Measurements from ENCODE around the gene KCNK7.

The KCNK7 gene

GRCh38 chr11:65620666-65621065 lies 25.1 kb upstream of the KCNK7 start:
- Histone ChIP-seq H4K12ac (ENCODE audit: low read depth, low read length) (no peak overlapping the region), H2AFZ (ENCODE audit: insufficient read depth, low read length, poor library complexity) (no peak overlapping the region), H3K9me3 (ENCODE audit: insufficient read depth, low read depth, low read length) (no peaks in the 10 kb centered on the region), H3K27ac (ENCODE audit: low read depth, low read length) (no peak overlapping the region), H3K27me3 (ENCODE audit: insufficient read depth, low read length) (no peaks in the 10 kb centered on the region), H3K9ac (ENCODE audit: low read length) (no peak overlapping the region), H3K14ac (ENCODE audit: low read length) (no peak overlapping the region), H2BK12ac (ENCODE audit: low read length) (no peak overlapping the region), H3K4me2 (ENCODE audit: low read length) (no peak overlapping the region), H2BK5ac (ENCODE audit: low read depth, low read length, poor library complexity) (no peak overlapping the region), H3K18ac (ENCODE audit: low read length) (no peak overlapping the region), H3K4me1 (ENCODE audit: control insufficient read depth in 1 of 2, insufficient read depth in 2 of 2, low read length in 2 of 2) (peaks cover 6 to 9% of the 10 kb centered on the region in 2 experiments), H3K4me3 (ENCODE audit: low read depth, low read length) (no peak overlapping the region), H3K23ac (ENCODE audit: low read length) (no peak overlapping the region), H3K79me1 (ENCODE audit: low read length) (peaks cover 5% of the 10 kb centered on the region), H3K4ac (ENCODE audit: low read depth, low read length) (no peak overlapping the region), H4K91ac (ENCODE audit: low read depth, low read length) (no peak overlapping the region), H2BK120ac (ENCODE audit: insufficient read depth, low read length, poor library complexity) (no peak overlapping the region), H3K36me3 (ENCODE audit: control insufficient read depth in 1 of 2, insufficient read depth in 2 of 2, low read length in 2 of 2) (peaks cover 81 to 82% of the 10 kb centered on the region in 2 experiments), H2AK5ac (ENCODE audit: low read length) (no peak overlapping the region), H4K8ac (ENCODE audit: low read depth, low read length) (no peak overlapping the region), H3K79me2 (ENCODE audit: control insufficient read depth, insufficient read depth, low read length, poor library complexity) (peaks cover 12% of the 10 kb centered on the region)
- DNase-seq: no peak
- WGBS (ENCODE audit: extremely low coverage, insufficient coverage, insufficient read length): no CpG with 5 or more reads among the region's 19 CpGs

GRCh38 chr11:65619281-65619928 lies 23.8 kb upstream of the KCNK7 start:
- H3K27ac ChIP-seq (ENCODE audit: low read depth, low read length): no peak overlapping the region
- no peak overlapping the region for H3K18ac ChIP-seq (ENCODE audit: low read length)
- peaks cover 13% of the 10 kb centered on the region for H3K79me2 ChIP-seq (ENCODE audit: control insufficient read depth, insufficient read depth, low read length, poor library complexity)
- no peak overlapping the region for H3K9ac ChIP-seq (ENCODE audit: low read length)
- H3K4me1 ChIP-seq (ENCODE audit: control insufficient read depth in 1 of 2, insufficient read depth in 2 of 2, low read length in 2 of 2): peaks cover 6 to 9% of the 10 kb centered on the region in 2 experiments
- no peak overlapping the region for H3K4me2 ChIP-seq (ENCODE audit: low read length)
- no peak overlapping the region for H2BK120ac ChIP-seq (ENCODE audit: insufficient read depth, low read length, poor library complexity)
- H2BK12ac ChIP-seq (ENCODE audit: low read length): no peak overlapping the region
- H3K4ac ChIP-seq (ENCODE audit: low read depth, low read length): no peak overlapping the region
- no peak overlapping the region for H3K23ac ChIP-seq (ENCODE audit: low read length)
- H2AFZ ChIP-seq (ENCODE audit: insufficient read depth, low read length, poor library complexity): no peak overlapping the region
- no peak overlapping the region for H2BK5ac ChIP-seq (ENCODE audit: low read depth, low read length, poor library complexity)
- no peak overlapping the region for H4K12ac ChIP-seq (ENCODE audit: low read depth, low read length)
- no peaks in the 10 kb centered on the region for H3K27me3 ChIP-seq (ENCODE audit: insufficient read depth, low read length)
- H4K8ac ChIP-seq (ENCODE audit: low read depth, low read length): no peak overlapping the region
- peak overlapping the region; percentile 16 for H3K4me3 ChIP-seq (ENCODE audit: low read depth, low read length)
- peaks cover 70% of the 10 kb centered on the region in 2 experiments for H3K36me3 ChIP-seq (ENCODE audit: control insufficient read depth in 1 of 2, insufficient read depth in 2 of 2, low read length in 2 of 2)
- DNase-seq: no peak
- no peak overlapping the region for H4K91ac ChIP-seq (ENCODE audit: low read depth, low read length)
- no peak overlapping the region for H2AK5ac ChIP-seq (ENCODE audit: low read length)
- H3K14ac ChIP-seq (ENCODE audit: low read length): no peak overlapping the region
- no CpG with 5 or more reads among the region's 29 CpGs for WGBS (ENCODE audit: extremely low coverage, insufficient coverage, insufficient read length)
- no peaks in the 10 kb centered on the region for H3K9me3 ChIP-seq (ENCODE audit: insufficient read depth, low read depth, low read length)
- H3K79me1 ChIP-seq (ENCODE audit: low read length): peaks cover 9% of the 10 kb centered on the region

- no peak overlapping the region for H3K4ac ChIP-seq (ENCODE audit: low read depth, low read length)
- H4K91ac ChIP-seq (ENCODE audit: low read depth, low read length): no peak overlapping the region
- no peak overlapping the region for H3K4me2 ChIP-seq (ENCODE audit: low read length)
- no peak overlapping the region for H4K8ac ChIP-seq (ENCODE audit: low read depth, low read length)
- no peak overlapping the region for H4K12ac ChIP-seq (ENCODE audit: low read depth, low read length)
- H2BK5ac ChIP-seq (ENCODE audit: low read depth, low read length, poor library complexity): no peak overlapping the region
- H2BK12ac ChIP-seq (ENCODE audit: low read length): no peak overlapping the region
- H3K36me3 ChIP-seq (ENCODE audit: control insufficient read depth in 1 of 2, insufficient read depth in 2 of 2, low read length in 2 of 2): peaks cover 63 to 64% of the 10 kb centered on the region in 2 experiments
- H3K9me3 ChIP-seq (ENCODE audit: insufficient read depth, low read depth, low read length): no peaks in the 10 kb centered on the region
- no peak overlapping the region for H2AK5ac ChIP-seq (ENCODE audit: low read length)
- H3K18ac ChIP-seq (ENCODE audit: low read length): no peak overlapping the region
- H3K23ac ChIP-seq (ENCODE audit: low read length): no peak overlapping the region
- no peak overlapping the region for H3K4me3 ChIP-seq (ENCODE audit: low read depth, low read length)
- no CpG with 5 or more reads among the region's 14 CpGs for WGBS (ENCODE audit: extremely low coverage, insufficient coverage, insufficient read length)
- H3K27me3 ChIP-seq (ENCODE audit: insufficient read depth, low read length): no peaks in the 10 kb centered on the region
- H3K9ac ChIP-seq (ENCODE audit: low read length): no peak overlapping the region
- peaks cover 6 to 9% of the 10 kb centered on the region in 2 experiments for H3K4me1 ChIP-seq (ENCODE audit: control insufficient read depth in 1 of 2, insufficient read depth in 2 of 2, low read length in 2 of 2)
- peaks cover 14% of the 10 kb centered on the region for H3K79me1 ChIP-seq (ENCODE audit: low read length)
- H3K27ac ChIP-seq (ENCODE audit: low read depth, low read length): no peak overlapping the region
- H2AFZ ChIP-seq (ENCODE audit: insufficient read depth, low read length, poor library complexity): no peak overlapping the region
- peaks cover 17% of the 10 kb centered on the region for H3K79me2 ChIP-seq (ENCODE audit: control insufficient read depth, insufficient read depth, low read length, poor library complexity)
- no peak for DNase-seq
- no peak overlapping the region for H2BK120ac ChIP-seq (ENCODE audit: insufficient read depth, low read length, poor library complexity)
- H3K14ac ChIP-seq (ENCODE audit: low read length): no peak overlapping the region
These were observed 23.2 kb upstream of the KCNK7 start for GRCh38 chr11:65618763-65619162.

- no peak overlapping the region for H2BK12ac ChIP-seq (ENCODE audit: low read length)
- H3K18ac ChIP-seq (ENCODE audit: low read length): peak overlapping the region; percentile 56
- no peaks in the 10 kb centered on the region for H3K27me3 ChIP-seq (ENCODE audit: insufficient read depth, low read length)
- H2AFZ ChIP-seq (ENCODE audit: insufficient read depth, low read length, poor library complexity): no peak overlapping the region
- H3K14ac ChIP-seq (ENCODE audit: low read length): no peak overlapping the region
- no peak overlapping the region for H2BK5ac ChIP-seq (ENCODE audit: low read depth, low read length, poor library complexity)
- no peak overlapping the region for H3K4ac ChIP-seq (ENCODE audit: low read depth, low read length)
- H3K27ac ChIP-seq (ENCODE audit: low read depth, low read length): no peak overlapping the region
- H3K23ac ChIP-seq (ENCODE audit: low read length): no peak overlapping the region
- no peak overlapping the region for H4K12ac ChIP-seq (ENCODE audit: low read depth, low read length)
- H2BK120ac ChIP-seq (ENCODE audit: insufficient read depth, low read length, poor library complexity): no peak overlapping the region
- peaks cover 21% of the 10 kb centered on the region for H3K79me2 ChIP-seq (ENCODE audit: control insufficient read depth, insufficient read depth, low read length, poor library complexity)
- H3K79me1 ChIP-seq (ENCODE audit: low read length): peaks cover 16% of the 10 kb centered on the region
- no peak overlapping the region for H4K91ac ChIP-seq (ENCODE audit: low read depth, low read length)
- H2AK5ac ChIP-seq (ENCODE audit: low read length): no peak overlapping the region
- H3K9me3 ChIP-seq (ENCODE audit: insufficient read depth, low read depth, low read length): no peaks in the 10 kb centered on the region
- peaks cover 8 to 12% of the 10 kb centered on the region in 2 experiments for H3K4me1 ChIP-seq (ENCODE audit: control insufficient read depth in 1 of 2, insufficient read depth in 2 of 2, low read length in 2 of 2)
- H3K4me3 ChIP-seq (ENCODE audit: low read depth, low read length): no peak overlapping the region
- DNase-seq: no peak
- no CpG with 5 or more reads among the region's 33 CpGs for WGBS (ENCODE audit: extremely low coverage, insufficient coverage, insufficient read length)
- H3K36me3 ChIP-seq (ENCODE audit: control insufficient read depth in 1 of 2, insufficient read depth in 2 of 2, low read length in 2 of 2): peaks cover 57 to 58% of the 10 kb centered on the region in 2 experiments
- no peak overlapping the region for H4K8ac ChIP-seq (ENCODE audit: low read depth, low read length)
- no peak overlapping the region for H3K9ac ChIP-seq (ENCODE audit: low read length)
- no peak overlapping the region for H3K4me2 ChIP-seq (ENCODE audit: low read length)
These were observed 22.6 kb upstream of the KCNK7 start for GRCh38 chr11:65617990-65618751.

Measured in trophoblast cell (in vitro differentiated cells and primary cell).